ENCODE results near the gene KLHL26. TPM values are rescaled to one million over a fixed set of nuclear protein-coding genes. Genes with fewer than 3 reads are reported as not detected.

Gene KLHL26
- total and polyA plus RNA-seq, 9 donors: 1.6 to 24.0 (median 10.6) TPM

- H3K27me3 ChIP-seq: no peaks in the 10 kb centered on the region
- DNase-seq: peak; percentile 83 to 92 (median 89)
- no peaks in the 10 kb centered on the region for H3K9me3 ChIP-seq
- no peak overlapping the region for H3K27ac ChIP-seq
- H3K36me3 ChIP-seq: no peaks in the 10 kb centered on the region
- WGBS, 3 donors: 10 to 11% (median 11%) methylated on average over 18 to 20 of the region's 20 CpGs
- no peak overlapping the region for H3K4me3 ChIP-seq
- H3K4me1 ChIP-seq (ENCODE audit: insufficient read depth): peaks cover 8% of the 10 kb centered on the region
- intact Hi-C loops (cut with DNase I): no loop called here
- TF ChIP-seq POLR2A (IDR thresholded peaks at IDR 0.05): no peak
- peak; percentile 66 for TF ChIP-seq EP300 (IDR thresholded peaks at IDR 0.05)
Measured at GRCh38 chr19:18657590-18658365, 20.9 kb downstream of the KLHL26 start.

- TF ChIP-seq EP300 (IDR thresholded peaks at IDR 0.05) (no peak), CTCF (IDR thresholded peaks at IDR 0.05) (no peak), POLR2A (IDR thresholded peaks at IDR 0.05) (no peak)
- no peaks in the 10 kb centered on the region for H3K36me3 ChIP-seq
- intact Hi-C loops (cut with DNase I): no loop called here
- DNase-seq: no peak
- H3K27me3 ChIP-seq: no peaks in the 10 kb centered on the region
- H3K9me3 ChIP-seq: no peaks in the 10 kb centered on the region
- WGBS, 3 donors: 81 to 87% (median 84%) methylated on average over 4 of the region's 4 CpGs
- peaks cover 8% of the 10 kb centered on the region for H3K4me1 ChIP-seq (ENCODE audit: insufficient read depth)
- no peak overlapping the region for H3K4me3 ChIP-seq
- no peak overlapping the region for H3K27ac ChIP-seq
Measured at GRCh38 chr19:18658366-18658855, 21.6 kb downstream of the KLHL26 start.

GRCh38 chr19:18659281-18660050 is 22.6 kb downstream of the KLHL26 start:
- Histone ChIP-seq H3K9me3 (no peaks in the 10 kb centered on the region), H3K4me3 (no peak overlapping the region), H3K27ac (no peak overlapping the region), H3K27me3 (no peaks in the 10 kb centered on the region), H3K36me3 (no peaks in the 10 kb centered on the region), H3K4me1 (ENCODE audit: insufficient read depth) (peaks cover 8% of the 10 kb centered on the region)
- WGBS, 3 donors: 41 to 61% (median 60%) methylated on average over 30 of the region's 30 CpGs
- TF ChIP-seq POLR2A (IDR thresholded peaks at IDR 0.05) (no peak), CTCF (IDR thresholded peaks at IDR 0.05) (no peak), EP300 (IDR thresholded peaks at IDR 0.05) (no peak)
- peak in 1 of 5 donors; percentile 61 for DNase-seq
- intact Hi-C loops (cut with DNase I): no loop called here

- Histone ChIP-seq H3K36me3 (no peaks in the 10 kb centered on the region), H3K4me3 (no peak overlapping the region), H3K27me3 (no peaks in the 10 kb centered on the region), H3K27ac (no peak overlapping the region), H3K4me1 (ENCODE audit: insufficient read depth) (peaks cover 8% of the 10 kb centered on the region), H3K9me3 (no peaks in the 10 kb centered on the region)
- WGBS, 3 donors: 83 to 85% (median 84%) methylated on average over 28 to 37 of the region's 37 CpGs
- intact Hi-C loops (cut with DNase I): no loop called here
- TF ChIP-seq CTCF (IDR thresholded peaks at IDR 0.05) (no peak), EP300 (IDR thresholded peaks at IDR 0.05) (no peak), POLR2A (IDR thresholded peaks at IDR 0.05) (no peak)
- DNase-seq: no peak
Measured at GRCh38 chr19:18660051-18660910, 23.5 kb downstream of the KLHL26 start.
